Epithelial cell of prostate (primary cell): Measurements from ENCODE around the gene PLLP.

Source experiments
- DNase-seq: peaks from one replicate; pipeline ENCODE4 v3.0.0-alpha.2; 2011; ENCODE audit warnings: low read depth, low spot score
- H3K27ac ChIP-seq: fragments of 450-650 bp; 2 replicates; pipeline ENCODE4 v1.5.1; 2017; ENCODE audit warnings: mild to moderate bottlenecking

PLLP gene

GRCh38 chr16:57284209-57284951 lies at the start of gene PLLP:
TSS of gene PLLP (minus strand) at chr16:57284672. CDS start at chr16:57284540, 132 bp downstream.
- no peak for DNase-seq
- H3K27ac ChIP-seq = no peak within 1 kb of the TSS

GRCh38 chr16:57333402-57333801 lies 48.9 kb upstream of the PLLP start:
- DNase-seq = no peak

GRCh38 chr16:57331355-57331754 lies 46.9 kb upstream of the PLLP start:
- no peak for DNase-seq
- H3K27ac ChIP-seq = no peak overlapping the region

More at GRCh38 chr16:57333402-57333801, 48.9 kb upstream of the PLLP start:
- H3K27ac ChIP-seq = no peak overlapping the region

- H3K27ac ChIP-seq = no peak overlapping the region
- no peak for DNase-seq
Measured at GRCh38 chr16:57329718-57330327, 45.4 kb upstream of the PLLP start.

GRCh38 chr16:57325458-57325857 lies 41.0 kb upstream of the PLLP start:
- no peak for DNase-seq
- no peak overlapping the region for H3K27ac ChIP-seq

GRCh38 chr16:57324749-57325148 lies 40.3 kb upstream of the PLLP start:
- no peak for DNase-seq
- H3K27ac ChIP-seq = no peak overlapping the region

GRCh38 chr16:57319646-57320045 lies 35.2 kb upstream of the PLLP start:
- H3K27ac ChIP-seq = no peak overlapping the region
- DNase-seq = no peak

- H3K27ac ChIP-seq = no peak overlapping the region
- DNase-seq = no peak
Measured at GRCh38 chr16:57318240-57318970, 33.9 kb upstream of the PLLP start.

- no peak for DNase-seq
- peak overlapping the region; percentile 54 for H3K27ac ChIP-seq
Measured at GRCh38 chr16:57316390-57317017, 32.0 kb upstream of the PLLP start.

- no peak overlapping the region for H3K27ac ChIP-seq
- DNase-seq = no peak
Measured at GRCh38 chr16:57315416-57315815, 30.9 kb upstream of the PLLP start.

GRCh38 chr16:57314161-57314785 lies 29.8 kb upstream of the PLLP start:
- no peak overlapping the region for H3K27ac ChIP-seq
- DNase-seq = no peak

- no peak overlapping the region for H3K27ac ChIP-seq
- no peak for DNase-seq
Measured at GRCh38 chr16:57313509-57313908, 29.0 kb upstream of the PLLP start.

- H3K27ac ChIP-seq = no peak overlapping the region
- no peak for DNase-seq
Measured at GRCh38 chr16:57310801-57311200, 26.3 kb upstream of the PLLP start.

- no peak overlapping the region for H3K27ac ChIP-seq
- DNase-seq = no peak
Measured at GRCh38 chr16:57308041-57308440, 23.6 kb upstream of the PLLP start.

- no peak for DNase-seq
- H3K27ac ChIP-seq = no peak overlapping the region
Measured at GRCh38 chr16:57307365-57307764, 22.9 kb upstream of the PLLP start.

GRCh38 chr16:57306676-57307341 lies 22.3 kb upstream of the PLLP start:
- no peak for DNase-seq
- no peak overlapping the region for H3K27ac ChIP-seq

GRCh38 chr16:57305159-57305811 lies 20.8 kb upstream of the PLLP start:
- DNase-seq = no peak
- no peak overlapping the region for H3K27ac ChIP-seq

- DNase-seq = no peak
- no peak overlapping the region for H3K27ac ChIP-seq
Measured at GRCh38 chr16:57304169-57305061, 19.9 kb upstream of the PLLP start.

- H3K27ac ChIP-seq = no peak overlapping the region
- no peak for DNase-seq
Measured at GRCh38 chr16:57303910-57304168, 19.4 kb upstream of the PLLP start.
